Measurements from ENCODE around the gene DOCK1.
"Not testable (repeated sequence)": the region's sequence is repeated elsewhere in the genome, so short reads cannot be mapped to it uniquely, and the experiment has no call there.

The DOCK1 gene

GRCh38 chr10:126914561-126914960 is 9.3 kb downstream of the DOCK1 start:
- no peak for TF ChIP-seq CTCF (IDR thresholded peaks at IDR 0.05)
- no peak overlapping the region for H2AFZ ChIP-seq
- H3K4me2 ChIP-seq (ENCODE audit: low read length): no peak overlapping the region
- no peaks in the 10 kb centered on the region for H3K9me3 ChIP-seq (ENCODE audit: control insufficient read depth, low read length)
- no peak overlapping the region for H3K4me3 ChIP-seq (ENCODE audit: low read depth, low read length)
- H3K36me3 ChIP-seq (ENCODE audit: control insufficient read depth, insufficient read depth, low read length): no peaks in the 10 kb centered on the region
- no peak overlapping the region for H3K9ac ChIP-seq
- H3K27me3 ChIP-seq (ENCODE audit: control insufficient read depth, insufficient read depth, low read length): no peaks in the 10 kb centered on the region
- H3K79me2 ChIP-seq: peaks cover 8% of the 10 kb centered on the region
- no peak overlapping the region for H3K27ac ChIP-seq
- H3K4me1 ChIP-seq: no peaks in the 10 kb centered on the region

GRCh38 chr10:126916952-126917351 is 11.7 kb downstream of the DOCK1 start:
- not testable (repeated sequence) for H3K9ac ChIP-seq, H3K27ac ChIP-seq

GRCh38 chr10:126917375-126917774 is 12.1 kb downstream of the DOCK1 start:
- Histone ChIP-seq H3K27ac (no peak overlapping the region), H3K4me1 (no peaks in the 10 kb centered on the region), H3K9ac (no peak overlapping the region)

More at GRCh38 chr10:126916952-126917351, 11.7 kb downstream of the DOCK1 start:
- H3K36me3 ChIP-seq (ENCODE audit: control insufficient read depth, insufficient read depth, low read length); H3K79me2 ChIP-seq; H3K27me3 ChIP-seq (ENCODE audit: control insufficient read depth, insufficient read depth, low read length); H3K4me2 ChIP-seq (ENCODE audit: low read length); H3K4me1 ChIP-seq; H3K9me3 ChIP-seq (ENCODE audit: control insufficient read depth, low read length); H2AFZ ChIP-seq; H3K4me3 ChIP-seq (ENCODE audit: low read depth, low read length): not testable (repeated sequence)

GRCh38 chr10:126917975-126918908 is 13.0 kb downstream of the DOCK1 start:
- Histone ChIP-seq H3K27me3 (ENCODE audit: control insufficient read depth, insufficient read depth, low read length) (no peaks in the 10 kb centered on the region), H3K9ac (no peak overlapping the region), H3K36me3 (ENCODE audit: control insufficient read depth, insufficient read depth, low read length) (no peaks in the 10 kb centered on the region), H3K27ac (no peak overlapping the region), H3K4me2 (ENCODE audit: low read length) (no peak overlapping the region), H3K4me1 (no peaks in the 10 kb centered on the region), H2AFZ (no peak overlapping the region), H3K4me3 (ENCODE audit: low read depth, low read length) (no peak overlapping the region), H3K79me2 (peaks cover 8% of the 10 kb centered on the region), H3K9me3 (ENCODE audit: control insufficient read depth, low read length) (no peaks in the 10 kb centered on the region)
- TF ChIP-seq CTCF (IDR thresholded peaks at IDR 0.05): no peak

More at GRCh38 chr10:126917375-126917774, 12.1 kb downstream of the DOCK1 start:
- Histone ChIP-seq H3K4me3 (ENCODE audit: low read depth, low read length) (no peak overlapping the region), H3K4me2 (ENCODE audit: low read length) (no peak overlapping the region), H3K27me3 (ENCODE audit: control insufficient read depth, insufficient read depth, low read length) (no peaks in the 10 kb centered on the region), H3K36me3 (ENCODE audit: control insufficient read depth, insufficient read depth, low read length) (no peaks in the 10 kb centered on the region), H2AFZ (no peak overlapping the region), H3K79me2 (peaks cover 8% of the 10 kb centered on the region), H3K9me3 (ENCODE audit: control insufficient read depth, low read length) (no peaks in the 10 kb centered on the region)
- TF ChIP-seq CTCF (IDR thresholded peaks at IDR 0.05): no peak

GRCh38 chr10:126919426-126919825 is 14.2 kb downstream of the DOCK1 start:
- H3K27ac ChIP-seq: no peak overlapping the region
- H3K79me2 ChIP-seq: peaks cover 8% of the 10 kb centered on the region
- no peaks in the 10 kb centered on the region for H3K27me3 ChIP-seq (ENCODE audit: control insufficient read depth, insufficient read depth, low read length)
- no peak overlapping the region for H3K4me2 ChIP-seq (ENCODE audit: low read length)
- H3K9ac ChIP-seq: no peak overlapping the region
- no peaks in the 10 kb centered on the region for H3K36me3 ChIP-seq (ENCODE audit: control insufficient read depth, insufficient read depth, low read length)
- H2AFZ ChIP-seq: no peak overlapping the region
- no peak for TF ChIP-seq CTCF (IDR thresholded peaks at IDR 0.05)
- no peaks in the 10 kb centered on the region for H3K4me1 ChIP-seq
- H3K4me3 ChIP-seq (ENCODE audit: low read depth, low read length): no peak overlapping the region
- H3K9me3 ChIP-seq (ENCODE audit: control insufficient read depth, low read length): no peaks in the 10 kb centered on the region

Data from parathyroid adenoma (tissue), 2 donors.